ENCODE measurements around the gene SNX5.

SNX5 gene

DNA sequence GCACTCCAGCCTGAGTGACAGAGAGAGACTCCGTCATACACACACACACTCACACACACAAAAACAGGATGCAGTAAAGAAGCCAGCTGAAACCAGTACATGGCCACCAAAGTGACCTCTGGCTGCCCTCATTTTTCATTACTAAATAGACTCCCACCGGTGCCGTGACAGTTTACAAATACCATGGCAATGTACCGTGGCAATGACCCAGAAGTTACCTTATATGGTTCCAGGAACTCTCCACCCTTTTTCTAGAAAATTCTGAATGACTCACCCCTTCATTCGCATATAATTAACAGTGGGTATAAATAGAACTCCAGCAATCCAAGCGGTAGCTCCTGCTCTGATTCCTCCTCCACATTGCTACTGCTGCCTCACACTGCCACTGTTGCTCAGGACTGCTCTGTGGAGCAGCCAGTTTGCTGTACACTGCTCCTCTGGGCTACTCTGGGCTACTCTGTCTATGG, 57.7 kb downstream of the SNX5 start:
- DNase-seq, result no peak

DNA sequence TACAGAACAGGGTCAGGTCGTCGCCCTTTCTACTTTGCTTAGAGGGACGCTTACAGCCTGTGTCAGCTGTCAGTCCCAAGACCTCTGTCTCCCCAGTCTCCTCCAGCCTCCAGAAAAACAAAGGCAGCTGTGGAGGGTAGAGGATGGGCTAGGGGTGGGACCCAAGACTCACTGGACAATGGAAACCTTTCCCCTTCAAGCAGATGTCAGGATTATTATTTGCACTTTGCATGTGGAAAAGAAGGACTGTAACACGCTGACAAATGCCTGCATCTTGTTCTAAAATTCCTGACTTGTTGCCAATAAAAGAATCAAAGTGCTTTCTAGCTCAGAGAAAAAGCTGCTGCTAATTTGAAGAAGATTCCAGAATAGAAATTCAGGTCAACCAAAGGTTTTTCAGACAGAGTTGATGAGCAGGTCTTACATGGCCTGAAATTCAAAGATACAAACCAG, 58.7 kb downstream of the SNX5 start:
- no peak for DNase-seq

DNA sequence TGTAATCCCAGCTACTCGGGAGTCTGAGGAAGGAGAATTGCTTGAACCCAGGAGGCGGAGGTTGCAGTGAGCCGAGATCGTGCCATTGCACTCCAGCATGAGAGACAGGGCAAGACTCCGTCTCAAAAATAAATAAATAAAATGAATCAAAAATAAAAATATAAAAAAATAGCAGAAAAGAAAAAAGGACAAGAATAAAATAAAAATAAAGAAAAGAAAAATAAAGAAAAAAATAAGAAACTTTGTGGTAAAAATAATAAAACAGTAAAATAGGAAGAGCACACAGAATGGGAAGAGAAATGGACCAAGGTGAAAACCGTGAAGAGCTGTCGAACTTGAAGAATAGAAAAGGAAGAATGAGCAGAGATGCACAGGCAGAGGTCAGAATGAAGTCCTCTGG, 63.0 kb downstream of the SNX5 start:
- DNase-seq, result no peak

- DNase-seq, result no peak
These were observed 64.6 kb downstream of the SNX5 start for GRCh38 chr20:17904027-17904426.

GRCh38 chr20:17902531-17903083, 66.0 kb downstream of the SNX5 start:
- DNase-seq, result peak; percentile 27

DNA sequence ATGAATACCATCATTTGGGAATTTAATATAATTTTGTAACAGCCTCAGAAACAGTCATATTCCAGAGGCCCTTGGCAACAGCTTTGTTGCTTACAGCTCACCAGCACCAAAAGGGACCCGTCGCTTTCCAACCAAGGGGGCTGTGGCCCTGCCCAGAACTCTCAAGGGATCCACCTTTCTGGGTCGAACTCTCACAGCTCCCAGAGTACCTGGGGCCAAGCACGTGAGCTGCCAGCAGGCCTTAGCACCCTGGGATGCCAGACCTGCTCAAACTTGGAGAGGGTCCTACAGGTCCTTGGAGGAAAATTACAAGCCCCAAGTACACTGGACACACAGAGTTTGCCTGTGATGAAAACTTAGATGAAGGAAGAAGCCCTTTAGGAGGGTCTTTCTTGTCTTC, 66.6 kb downstream of the SNX5 start:
- no peak for DNase-seq

DNA sequence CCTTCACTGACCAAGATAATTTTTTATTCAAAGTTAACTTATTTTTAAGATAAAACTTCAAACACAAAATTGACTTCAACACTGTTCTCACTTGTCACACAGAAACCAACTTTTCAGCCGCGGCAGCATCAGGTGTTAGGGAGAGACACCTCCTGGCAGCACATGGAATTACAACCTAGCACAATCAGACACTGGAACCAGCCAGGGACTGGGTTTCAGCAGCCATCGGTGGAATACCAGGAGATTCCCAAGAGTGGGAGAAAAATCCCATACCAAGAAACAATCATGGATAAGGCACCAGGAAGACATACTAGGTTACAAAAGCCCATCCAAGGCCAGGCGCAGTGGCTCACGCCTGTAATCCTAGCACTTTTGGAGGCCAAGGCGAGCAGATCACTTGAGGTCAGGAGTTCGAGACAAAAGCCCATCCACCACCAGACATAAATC, 70.0 kb downstream of the SNX5 start:
- DNase-seq, result peak; percentile 15

- no peak for DNase-seq
These were observed 70.9 kb downstream of the SNX5 start for GRCh38 chr20:17897566-17898307.

- DNase-seq, result no peak
These were observed 71.7 kb downstream of the SNX5 start for GRCh38 chr20:17896771-17897369.

- DNase-seq, result no peak
These were observed 72.3 kb downstream of the SNX5 start for GRCh38 chr20:17896193-17896723.

- DNase-seq, result no peak
These were observed 72.9 kb downstream of the SNX5 start for GRCh38 chr20:17895641-17896171.

GRCh38 chr20:17893445-17893844, 75.1 kb downstream of the SNX5 start:
- no peak for DNase-seq

GRCh38 chr20:17892189-17892938, 76.2 kb downstream of the SNX5 start:
- no peak for DNase-seq
